Diencephalon (tissue), 1 donor: ENCODE data around the gene KIAA1143. TPM values are rescaled to one million over a fixed set of nuclear protein-coding genes. Genes with fewer than 3 reads are reported as not detected.

Experiments used
- total RNA-seq: library from RNA; depleted of rRNA; stranded (reverse); fragments of >200 nt; gene quantifications from one replicate; pipeline ENCODE4 v1.2.3, GENCODE V29; 2014

The KIAA1143 gene
- total RNA-seq, result 44.5 TPM

DNA sequence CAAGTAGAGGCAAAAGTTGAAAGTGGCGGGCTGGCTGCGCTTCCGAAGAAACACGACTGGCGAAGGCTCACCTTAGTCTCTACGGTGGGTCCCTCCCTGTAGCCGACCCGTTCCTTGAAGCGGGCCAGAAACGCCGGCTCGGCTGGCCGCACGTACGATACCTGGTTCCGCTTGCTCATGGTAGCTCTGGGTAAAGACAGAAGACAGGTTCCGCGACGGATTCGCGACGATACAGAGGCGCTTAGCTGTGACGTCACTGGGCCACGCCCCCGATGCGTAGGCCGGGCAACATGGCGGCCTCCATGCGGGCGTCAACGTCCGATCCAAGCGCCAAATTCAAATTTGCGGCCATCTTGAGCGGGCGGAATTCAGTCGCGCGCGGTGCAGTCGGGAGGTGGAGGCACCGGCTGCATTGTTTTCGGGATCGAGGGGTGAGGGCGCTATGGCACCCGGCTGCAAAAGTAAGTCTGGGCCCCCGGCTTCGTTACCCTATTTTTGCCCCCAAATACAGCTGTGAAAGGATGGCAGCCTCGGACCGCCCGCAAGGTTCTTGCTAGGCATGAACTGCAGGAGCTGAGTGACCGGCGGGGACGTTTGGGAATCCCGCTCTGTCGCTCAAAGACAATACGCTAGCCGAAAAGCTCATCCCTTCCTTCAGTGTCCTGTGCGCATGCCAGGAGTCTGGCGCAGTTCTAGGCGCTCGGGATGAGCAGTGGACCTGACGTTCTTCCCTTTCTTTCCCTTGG is at the start of gene KIAA1143, which contains the start of gene KIF15:
TSS of gene KIAA1143 (minus strand) at position 196 of the 746 bp plus-strand sequence. CDS start at position 179, 17 bp downstream.
TSS of gene KIF15 (plus strand) at position 371 of the 746 bp plus-strand sequence. CDS start at position 443, 72 bp downstream.

GRCh38 chr3:44729384-44729910 is 32.0 kb downstream of the KIAA1143 start, which contains the start of gene ZNF501:
ZNF501 (plus strand) TSS chr3:44729635; CDS start chr3:44734422, 4,787 bp downstream.

DNA sequence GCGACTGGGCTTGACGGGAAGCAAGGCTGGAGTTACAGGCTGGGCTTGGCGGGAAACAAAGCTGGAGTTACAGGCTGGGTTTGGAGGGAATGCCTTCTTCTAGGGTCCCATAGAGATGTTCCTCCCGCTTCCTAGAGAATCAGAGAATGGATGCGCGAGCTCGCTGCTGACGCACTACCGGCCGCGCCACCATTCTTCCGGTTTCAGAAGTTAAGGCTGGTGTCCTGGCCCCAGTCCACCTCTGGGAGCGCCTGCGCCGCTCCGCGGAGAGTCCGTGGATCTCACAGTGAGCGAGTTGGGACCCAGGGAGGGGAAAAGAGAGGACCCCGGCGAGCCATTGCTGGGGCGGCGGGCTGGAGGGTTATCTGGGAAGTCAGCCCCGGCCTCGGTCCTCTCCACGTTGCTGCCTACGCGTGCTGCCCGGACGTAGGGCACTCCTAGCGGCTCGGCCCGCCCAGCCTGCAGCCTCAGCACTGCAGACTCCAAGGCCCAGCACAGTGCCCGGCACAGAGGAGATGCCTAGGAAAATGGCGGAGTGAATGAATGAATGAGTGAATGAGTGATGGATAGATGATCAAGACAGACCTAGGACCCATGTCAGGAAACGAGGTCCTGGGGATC is 48.9 kb downstream of the KIAA1143 start, which contains the start of gene ZNF502:
TSS of gene ZNF502 (plus strand) at position 206 of the 621 bp plus-strand sequence. CDS start 7,602 bp downstream, outside the sequence.

Other genes with a start within 250 kb of the KIAA1143 start
- 18.2 TPM for gene ZKSCAN7, start 206.4 kb downstream of the KIAA1143 start, total RNA-seq
- gene ZNF660, start 176.7 kb downstream of the KIAA1143 start, total RNA-seq, result 11.5 TPM
- 56.1 TPM for gene ZNF197, start 136.6 kb downstream of the KIAA1143 start, total RNA-seq
- 18.9 TPM for gene ZNF35, start 112.9 kb downstream of the KIAA1143 start, total RNA-seq
- gene ZNF502, start 49.0 kb downstream of the KIAA1143 start, total RNA-seq, result 13.8 TPM
- gene ZNF501, start 32.0 kb downstream of the KIAA1143 start, total RNA-seq, result 22.4 TPM
- gene KIF15, start 175 bp upstream of the KIAA1143 start, total RNA-seq, result 13.4 TPM
- 10.4 TPM for gene TMEM42, start 100.3 kb upstream of the KIAA1143 start, total RNA-seq
- not detected for gene TGM4, start 113.0 kb upstream of the KIAA1143 start, total RNA-seq
- gene ZDHHC3, start 214.6 kb upstream of the KIAA1143 start, total RNA-seq, result 42.4 TPM
- 29.5 TPM for gene EXOSC7, start 214.6 kb upstream of the KIAA1143 start, total RNA-seq